TTC549 (cell line): ENCODE measurements around the gene DAZAP1.
"Not testable (repeated sequence)": the region's sequence is repeated elsewhere in the genome, so short reads cannot be mapped to it uniquely, and the experiment has no call there.

Source experiments
- FAIRE-seq: peaks from 2 replicates; lab custom pipeline; 2012; peaks lifted over from hg19 to GRCh38; lab: Jason Lieb, UNC

Gene DAZAP1

GRCh38 chr19:1426736-1427135 is 19.4 kb downstream of the DAZAP1 start:
- FAIRE-seq: no peak

GRCh38 chr19:1427221-1427920 is 20.0 kb downstream of the DAZAP1 start:
- no peak for FAIRE-seq

GRCh38 chr19:1428738-1429391 is 21.5 kb downstream of the DAZAP1 start:
- FAIRE-seq: no peak

- FAIRE-seq: no peak
Observed at GRCh38 chr19:1429750-1430149, 22.4 kb downstream of the DAZAP1 start.

GRCh38 chr19:1430246-1430645 is 22.9 kb downstream of the DAZAP1 start:
- no peak for FAIRE-seq

- no peak for FAIRE-seq
Observed at GRCh38 chr19:1431759-1432506, 24.5 kb downstream of the DAZAP1 start.

- no peak for FAIRE-seq
Observed at GRCh38 chr19:1432507-1432887, 25.1 kb downstream of the DAZAP1 start.

GRCh38 chr19:1433119-1434039 is 26.0 kb downstream of the DAZAP1 start:
- no peak for FAIRE-seq

- FAIRE-seq: no peak
Observed at GRCh38 chr19:1434040-1434366, 26.6 kb downstream of the DAZAP1 start.

- no peak for FAIRE-seq
Observed at GRCh38 chr19:1434577-1435060, 27.2 kb downstream of the DAZAP1 start.

- no peak for FAIRE-seq
Observed at GRCh38 chr19:1435378-1435989, 28.1 kb downstream of the DAZAP1 start.

- no peak for FAIRE-seq
Observed at GRCh38 chr19:1437609-1438008, 30.2 kb downstream of the DAZAP1 start.

- peak; percentile 61 for FAIRE-seq
Observed at GRCh38 chr19:1438035-1438932, 30.9 kb downstream of the DAZAP1 start, which contains the start of gene RPS15. Gene RPS15, plus strand, starts transcription at chr19:1438396. Its CDS starts 30 bp downstream, at chr19:1438426.

GRCh38 chr19:1438933-1439354 is 31.6 kb downstream of the DAZAP1 start:
- no peak for FAIRE-seq

- FAIRE-seq: not testable (repeated sequence)
Observed at GRCh38 chr19:1439525-1440417, 32.4 kb downstream of the DAZAP1 start.

- FAIRE-seq: no peak
Observed at GRCh38 chr19:1440418-1440801, 33.0 kb downstream of the DAZAP1 start.

- no peak for FAIRE-seq
Observed at GRCh38 chr19:1441022-1441426, 33.6 kb downstream of the DAZAP1 start.

- no peak for FAIRE-seq
Observed at GRCh38 chr19:1441677-1442438, 34.5 kb downstream of the DAZAP1 start.
